ENCODE data around the gene KRT78. TPM values are rescaled to one million over a fixed set of nuclear protein-coding genes. Genes with fewer than 3 reads are reported as not detected.

The KRT78 gene
- total RNA-seq, 1 experiment from 2014 or later = 0.15 TPM

DNA sequence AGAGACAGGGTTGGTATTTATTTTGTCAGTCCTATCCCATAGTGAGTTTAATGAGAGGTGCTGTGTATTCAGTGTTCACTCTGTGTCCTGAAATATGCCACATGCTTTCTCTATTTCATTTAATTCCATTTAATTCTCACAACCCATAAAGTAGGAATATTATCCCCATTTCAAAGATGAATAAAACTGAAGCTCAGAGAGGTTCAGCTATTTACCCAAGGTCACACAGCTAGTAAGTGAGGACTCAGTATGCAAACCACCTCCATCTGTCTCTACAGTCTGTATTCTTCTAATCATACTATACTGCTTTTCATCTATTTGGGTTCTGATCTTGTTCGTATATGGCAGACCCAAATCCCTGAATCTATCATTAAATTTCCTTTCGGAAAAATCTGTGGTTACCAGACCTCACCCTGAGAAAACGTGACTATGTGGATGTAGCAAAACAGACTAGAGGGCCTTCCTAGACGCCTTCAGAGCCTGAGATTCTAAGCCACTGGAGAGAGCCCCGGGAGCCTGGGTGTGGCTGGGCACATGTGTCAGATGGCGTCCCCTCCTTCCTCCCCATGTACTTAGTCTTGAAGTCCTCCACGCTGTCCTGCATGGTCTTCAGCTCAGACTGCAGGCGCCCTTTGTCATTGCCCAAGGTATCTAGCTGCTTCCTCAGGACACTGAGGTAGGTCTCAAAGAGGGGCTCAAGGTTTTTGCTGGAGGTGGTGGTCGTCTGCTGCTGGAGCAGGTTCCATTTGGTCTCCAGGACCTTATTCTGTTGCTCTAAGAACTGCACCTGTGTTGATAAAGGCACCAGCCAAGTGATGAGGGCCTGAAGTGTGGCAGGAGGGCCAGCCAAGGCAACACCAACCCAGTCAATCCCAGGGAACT lies 37.4 kb downstream of the KRT78 start:
- no peak overlapping the region for H3K4me3 ChIP-seq (ENCODE audit: low read length)
- H2AFZ ChIP-seq (ENCODE audit: low read length) = no peak overlapping the region
- H4K20me1 ChIP-seq (ENCODE audit: low read length) = no peaks in the 10 kb centered on the region
- TF ChIP-seq EZH2 (IDR thresholded peaks at IDR 0.05; ENCODE audit: low read length, unreplicated experiment) (no peak), EZH2phosphoT487 (IDR thresholded peaks at IDR 0.05; ENCODE audit: borderline replicate concordance, low read length) (no peak)
- TF ChIP-seq, protein P1, sequence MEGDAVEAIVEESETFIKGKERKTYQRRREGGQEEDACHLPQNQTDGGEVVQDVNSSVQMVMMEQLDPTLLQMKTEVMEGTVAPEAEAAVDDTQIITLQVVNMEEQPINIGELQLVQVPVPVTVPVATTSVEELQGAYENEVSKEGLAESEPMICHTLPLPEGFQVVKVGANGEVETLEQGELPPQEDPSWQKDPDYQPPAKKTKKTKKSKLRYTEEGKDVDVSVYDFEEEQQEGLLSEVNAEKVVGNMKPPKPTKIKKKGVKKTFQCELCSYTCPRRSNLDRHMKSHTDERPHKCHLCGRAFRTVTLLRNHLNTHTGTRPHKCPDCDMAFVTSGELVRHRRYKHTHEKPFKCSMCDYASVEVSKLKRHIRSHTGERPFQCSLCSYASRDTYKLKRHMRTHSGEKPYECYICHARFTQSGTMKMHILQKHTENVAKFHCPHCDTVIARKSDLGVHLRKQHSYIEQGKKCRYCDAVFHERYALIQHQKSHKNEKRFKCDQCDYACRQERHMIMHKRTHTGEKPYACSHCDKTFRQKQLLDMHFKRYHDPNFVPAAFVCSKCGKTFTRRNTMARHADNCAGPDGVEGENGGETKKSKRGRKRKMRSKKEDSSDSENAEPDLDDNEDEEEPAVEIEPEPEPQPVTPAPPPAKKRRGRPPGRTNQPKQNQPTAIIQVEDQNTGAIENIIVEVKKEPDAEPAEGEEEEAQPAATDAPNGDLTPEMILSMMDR (conservative IDR thresholded peaks at IDR 0.05; ENCODE audit: low read depth, low read length) = no peak
- no peaks in the 10 kb centered on the region for H3K9me2 ChIP-seq (replicated peaks; ENCODE audit: low read length)
- H3K36me3 ChIP-seq (ENCODE audit: low read depth, low read length) = no peaks in the 10 kb centered on the region
- ChIA-PET CTCF (interaction anchor here (0.6 kb wide), 1 partner anchor 69 kb away, joined by 3 read pairs; no protein-coding TSS in a partner anchor), POLR2A (ENCODE audit: unreplicated experiment) (no interaction called here)
- no TSS peak for BruUV-seq (replicated peaks)
- H3F3A ChIP-seq (ENCODE audit: low read length, unreplicated experiment) = no peaks in the 10 kb centered on the region
- no peaks in the 10 kb centered on the region for H3K27me3 ChIP-seq (ENCODE audit: low read length)
- H3K4me1 ChIP-seq (ENCODE audit: insufficient read depth, low read length) = peaks cover 14% of the 10 kb centered on the region
- no peak overlapping the region for H3K27ac ChIP-seq (ENCODE audit: low read length)
- intact Hi-C loops (cut with micrococcal nuclease) = no loop called here
- no peak overlapping the region for H3K4me2 ChIP-seq (ENCODE audit: low read length)
- no peaks in the 10 kb centered on the region for H3K79me2 ChIP-seq (ENCODE audit: low read length)
- H3K9me3 ChIP-seq (ENCODE audit: low read length) = no peaks in the 10 kb centered on the region
- no peak overlapping the region for H3K9ac ChIP-seq (ENCODE audit: low read length)
- no peak for DNase-seq
- ATAC-seq = no peak

DNA sequence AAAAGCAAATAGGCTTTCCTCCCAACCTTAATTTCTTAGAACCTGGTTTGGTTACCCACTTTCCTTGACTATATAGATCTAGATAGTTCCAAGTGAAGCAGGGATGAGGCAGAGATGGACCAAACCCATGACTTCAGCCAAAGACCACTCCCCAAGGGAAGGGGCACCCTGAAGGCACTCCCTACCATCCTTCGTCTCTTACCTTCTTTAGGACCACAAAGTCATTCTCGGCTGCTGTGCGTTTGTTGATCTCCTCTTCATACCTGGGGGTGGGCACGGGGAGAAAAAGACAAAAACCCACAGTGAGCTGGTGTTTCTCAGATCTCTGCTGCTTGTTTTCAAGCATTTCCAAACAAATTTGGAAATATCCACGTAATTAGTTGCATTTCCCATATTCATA lies 38.2 kb downstream of the KRT78 start:
- ChIA-PET CTCF (no interaction called here), POLR2A (ENCODE audit: unreplicated experiment) (no interaction called here)
- H4K20me1 ChIP-seq (ENCODE audit: low read length) = no peaks in the 10 kb centered on the region
- no peak overlapping the region for H3K4me2 ChIP-seq (ENCODE audit: low read length)
- no peak overlapping the region for H3K27ac ChIP-seq (ENCODE audit: low read length)
- no peaks in the 10 kb centered on the region for H3K36me3 ChIP-seq (ENCODE audit: low read depth, low read length)
- no peak for TF ChIP-seq EZH2phosphoT487 (IDR thresholded peaks at IDR 0.05; ENCODE audit: borderline replicate concordance, low read length)
- TF ChIP-seq, protein P1 (conservative IDR thresholded peaks at IDR 0.05; ENCODE audit: low read depth, low read length) = no peak
- TF ChIP-seq EZH2 (IDR thresholded peaks at IDR 0.05; ENCODE audit: low read length, unreplicated experiment) = no peak
- no peaks in the 10 kb centered on the region for H3K9me2 ChIP-seq (replicated peaks; ENCODE audit: low read length)
- H2AFZ ChIP-seq (ENCODE audit: low read length) = no peak overlapping the region
- H3K79me2 ChIP-seq (ENCODE audit: low read length) = no peaks in the 10 kb centered on the region
- H3K9ac ChIP-seq (ENCODE audit: low read length) = no peak overlapping the region
- BruUV-seq (replicated peaks) = no TSS peak
- ATAC-seq (no peak), DNase-seq (no peak)
- no peaks in the 10 kb centered on the region for H3F3A ChIP-seq (ENCODE audit: low read length, unreplicated experiment)
- H3K27me3 ChIP-seq (ENCODE audit: low read length) = no peaks in the 10 kb centered on the region
- intact Hi-C loops (cut with micrococcal nuclease) = no loop called here
- H3K4me1 ChIP-seq (ENCODE audit: insufficient read depth, low read length) = peaks cover 14% of the 10 kb centered on the region
- H3K9me3 ChIP-seq (ENCODE audit: low read length) = no peaks in the 10 kb centered on the region
- H3K4me3 ChIP-seq (ENCODE audit: low read length) = no peak overlapping the region

DNA sequence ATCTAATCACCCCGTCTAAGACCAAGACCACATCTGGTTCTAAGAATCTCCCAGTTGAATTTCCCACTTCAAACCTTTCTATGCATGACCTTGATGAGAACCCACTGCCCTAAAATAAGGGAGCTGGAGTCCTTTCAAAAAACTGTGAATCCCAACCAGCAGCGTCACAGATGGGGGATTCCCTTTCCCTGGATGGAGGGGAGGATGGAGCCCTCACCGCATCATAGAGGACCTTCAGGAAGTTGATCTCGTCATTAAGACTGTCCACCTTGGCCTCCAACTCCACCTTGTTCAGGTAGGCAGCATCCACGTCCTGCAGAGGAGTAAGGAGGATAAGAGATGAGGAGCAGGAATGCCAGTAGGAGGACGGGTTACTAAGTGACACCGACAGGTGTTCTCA lies 39.6 kb downstream of the KRT78 start:
- DNase-seq (no peak), ATAC-seq (no peak)
- intact Hi-C loops (cut with micrococcal nuclease) = no loop called here
- Histone ChIP-seq H3K9me3 (ENCODE audit: low read length) (no peaks in the 10 kb centered on the region), H4K20me1 (ENCODE audit: low read length) (no peaks in the 10 kb centered on the region), H3K4me3 (ENCODE audit: low read length) (no peak overlapping the region), H3K4me2 (ENCODE audit: low read length) (no peak overlapping the region), H3K9ac (ENCODE audit: low read length) (no peak overlapping the region), H3K9me2 (replicated peaks; ENCODE audit: low read length) (no peaks in the 10 kb centered on the region), H2AFZ (ENCODE audit: low read length) (no peak overlapping the region), H3K36me3 (ENCODE audit: low read depth, low read length) (no peaks in the 10 kb centered on the region), H3K27ac (ENCODE audit: low read length) (no peak overlapping the region), H3K79me2 (ENCODE audit: low read length) (no peaks in the 10 kb centered on the region), H3K4me1 (ENCODE audit: insufficient read depth, low read length) (peaks cover 6% of the 10 kb centered on the region), H3K27me3 (ENCODE audit: low read length) (no peaks in the 10 kb centered on the region), H3F3A (ENCODE audit: low read length, unreplicated experiment) (no peaks in the 10 kb centered on the region)
- POLR2A ChIA-PET (ENCODE audit: unreplicated experiment) = no interaction called here
- TF ChIP-seq, protein P1 (conservative IDR thresholded peaks at IDR 0.05; ENCODE audit: low read depth, low read length) = no peak
- TF ChIP-seq EZH2 (IDR thresholded peaks at IDR 0.05; ENCODE audit: low read length, unreplicated experiment) (no peak), EZH2phosphoT487 (IDR thresholded peaks at IDR 0.05; ENCODE audit: borderline replicate concordance, low read length) (no peak)
- BruUV-seq (replicated peaks) = no TSS peak
- CTCF ChIA-PET = no interaction called here
